Measurements from ENCODE around the gene VASP.

The VASP gene

DNA sequence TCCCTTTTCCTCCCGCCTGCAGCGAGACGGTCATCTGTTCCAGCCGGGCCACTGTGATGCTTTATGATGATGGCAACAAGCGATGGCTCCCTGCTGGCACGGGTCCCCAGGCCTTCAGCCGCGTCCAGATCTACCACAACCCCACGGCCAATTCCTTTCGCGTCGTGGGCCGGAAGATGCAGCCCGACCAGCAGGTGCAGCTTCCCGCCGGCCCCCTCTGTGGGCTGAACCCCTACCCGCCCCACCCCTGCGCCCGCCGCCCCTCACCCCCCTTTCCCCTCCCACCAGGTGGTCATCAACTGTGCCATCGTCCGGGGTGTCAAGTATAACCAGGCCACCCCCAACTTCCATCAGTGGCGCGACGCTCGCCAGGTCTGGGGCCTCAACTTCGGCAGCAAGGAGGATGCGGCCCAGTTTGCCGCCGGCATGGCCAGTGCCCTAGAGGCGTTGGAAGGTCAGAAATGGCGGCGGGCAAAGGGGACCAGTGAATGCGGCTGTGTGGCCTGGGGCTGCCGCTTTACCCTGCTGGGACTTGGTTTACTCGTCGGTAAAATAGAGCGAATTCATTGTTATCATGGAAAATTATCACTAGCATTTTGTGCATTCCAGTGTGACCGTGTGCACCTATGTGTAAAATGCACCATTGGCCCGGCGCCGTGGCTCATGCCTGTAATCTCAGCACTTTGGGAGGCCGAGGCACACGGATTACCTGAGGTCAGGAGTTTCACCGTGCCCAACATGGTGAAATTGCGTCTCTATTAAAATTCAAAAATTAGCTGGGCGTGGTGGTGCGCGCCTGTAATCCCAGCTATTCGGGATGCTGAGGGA, 10.6 kb downstream of the VASP start:
- DNase-seq, result no peak

- DNase-seq, result no peak
Observed at GRCh38 chr19:45518469-45518826, 11.2 kb downstream of the VASP start.

GRCh38 chr19:45522010-45522941, 15.0 kb downstream of the VASP start:
- DNase-seq, result no peak

GRCh38 chr19:45523642-45524256, 16.5 kb downstream of the VASP start:
- peak; percentile 75 for DNase-seq

GRCh38 chr19:45524575-45525129, 17.4 kb downstream of the VASP start:
- no peak for DNase-seq

GRCh38 chr19:45526143-45526542, 18.9 kb downstream of the VASP start:
- no peak for DNase-seq

GRCh38 chr19:45526971-45527370, 19.7 kb downstream of the VASP start:
- no peak for DNase-seq

- DNase-seq, result no peak
Observed at GRCh38 chr19:45527731-45528130, 20.5 kb downstream of the VASP start.

DNA sequence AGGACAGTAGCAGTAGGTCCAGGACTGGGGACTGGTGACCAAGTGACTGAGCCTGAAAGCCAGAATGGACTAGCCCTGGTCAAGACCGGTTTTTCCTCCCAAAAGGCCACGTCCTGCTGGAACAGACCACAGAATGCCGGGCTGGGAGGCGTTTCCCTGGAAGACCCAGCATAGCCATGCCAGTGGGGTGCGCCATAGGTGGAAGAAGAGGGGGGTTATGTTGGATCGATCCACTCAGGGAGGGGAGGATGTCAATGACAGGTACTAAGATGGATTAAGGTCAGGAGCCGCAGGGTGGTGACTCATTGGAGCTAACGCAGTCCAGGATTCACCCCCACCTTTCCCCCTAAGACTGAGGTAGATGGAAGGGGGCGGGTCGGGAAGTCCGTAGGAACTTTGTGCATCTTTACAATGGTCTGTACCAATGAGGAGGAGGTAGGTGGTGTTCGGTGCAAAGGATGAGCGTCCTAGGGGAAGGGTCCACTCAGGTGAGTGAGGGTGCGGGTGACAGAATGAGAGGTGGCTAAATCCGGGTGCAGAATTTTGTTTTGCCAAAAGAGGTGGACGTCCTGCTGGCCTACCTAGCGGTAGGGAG, 21.0 kb downstream of the VASP start:
- DNase-seq, result no peak

GRCh38 chr19:45528744-45529419, 21.6 kb downstream of the VASP start:
- DNase-seq, result peak; percentile 33

DNA sequence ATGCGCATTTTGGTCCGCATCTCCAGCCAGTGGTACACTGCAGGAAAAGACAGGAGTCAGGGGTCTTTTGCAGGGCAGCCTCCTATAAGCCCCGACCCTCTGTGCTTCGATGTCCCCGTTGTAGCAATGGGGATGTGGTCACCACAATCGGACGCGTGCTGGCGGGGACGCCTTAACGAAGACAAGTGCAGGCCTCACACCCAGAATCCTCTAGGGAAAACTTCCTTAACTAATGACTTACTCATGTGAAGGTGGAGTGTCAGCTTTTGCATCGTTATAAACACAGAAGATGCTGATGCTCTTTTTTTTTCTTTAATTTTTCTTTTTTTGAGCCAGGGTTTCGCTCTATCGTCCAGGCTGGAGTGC, 22.1 kb downstream of the VASP start:
- no peak for DNase-seq

GRCh38 chr19:45531349-45531748, 24.1 kb downstream of the VASP start:
- DNase-seq, result no peak

DNA sequence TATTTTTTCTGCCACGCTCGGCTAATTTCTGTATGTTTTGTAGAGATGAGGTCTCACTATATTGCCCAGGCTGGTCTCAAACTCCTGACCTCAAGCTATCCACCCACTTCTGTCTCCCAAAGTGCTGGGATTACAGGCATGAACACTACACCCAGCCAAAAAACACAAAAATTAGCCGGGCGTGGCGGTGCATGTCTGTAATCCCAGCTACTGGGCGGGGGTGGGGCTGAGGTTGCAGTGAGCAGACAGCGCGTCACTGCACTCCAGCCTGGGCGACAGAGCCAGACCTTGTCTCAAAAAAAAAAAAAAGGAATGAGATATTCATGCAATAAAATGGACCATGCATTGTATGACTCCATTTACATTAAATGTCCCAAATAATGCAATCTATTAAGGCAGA, 32.2 kb downstream of the VASP start:
- no peak for DNase-seq

GRCh38 chr19:45542234-45542668, 35.0 kb downstream of the VASP start:
- no peak for DNase-seq

DNA sequence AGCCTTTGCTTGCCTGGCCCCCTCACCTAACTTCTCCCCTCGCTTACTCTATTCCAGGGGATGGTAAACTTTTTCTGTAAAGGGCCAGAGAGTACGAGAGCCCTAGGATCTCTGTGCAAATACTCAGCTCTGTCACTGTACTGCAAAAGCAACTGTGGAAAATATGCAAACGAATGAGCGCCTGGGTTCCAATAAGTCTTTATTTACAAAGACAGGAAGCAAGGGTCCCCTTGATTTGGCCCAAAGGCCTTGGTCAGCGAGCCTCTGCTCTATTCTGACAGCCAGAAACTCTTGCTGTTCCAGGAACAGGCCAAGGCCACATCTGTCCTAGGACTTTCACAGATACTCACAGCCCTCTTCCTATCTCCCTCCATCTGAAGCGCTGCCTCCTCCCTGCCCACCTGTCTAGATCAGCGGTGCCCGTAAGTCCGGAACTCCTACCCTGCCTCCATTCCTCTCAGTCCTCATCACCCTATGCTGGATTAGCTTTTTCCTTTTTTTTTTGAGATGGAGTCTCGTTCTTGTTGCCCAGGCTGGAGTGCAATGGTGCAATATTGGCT, 40.0 kb downstream of the VASP start:
- DNase-seq, result no peak

DNA sequence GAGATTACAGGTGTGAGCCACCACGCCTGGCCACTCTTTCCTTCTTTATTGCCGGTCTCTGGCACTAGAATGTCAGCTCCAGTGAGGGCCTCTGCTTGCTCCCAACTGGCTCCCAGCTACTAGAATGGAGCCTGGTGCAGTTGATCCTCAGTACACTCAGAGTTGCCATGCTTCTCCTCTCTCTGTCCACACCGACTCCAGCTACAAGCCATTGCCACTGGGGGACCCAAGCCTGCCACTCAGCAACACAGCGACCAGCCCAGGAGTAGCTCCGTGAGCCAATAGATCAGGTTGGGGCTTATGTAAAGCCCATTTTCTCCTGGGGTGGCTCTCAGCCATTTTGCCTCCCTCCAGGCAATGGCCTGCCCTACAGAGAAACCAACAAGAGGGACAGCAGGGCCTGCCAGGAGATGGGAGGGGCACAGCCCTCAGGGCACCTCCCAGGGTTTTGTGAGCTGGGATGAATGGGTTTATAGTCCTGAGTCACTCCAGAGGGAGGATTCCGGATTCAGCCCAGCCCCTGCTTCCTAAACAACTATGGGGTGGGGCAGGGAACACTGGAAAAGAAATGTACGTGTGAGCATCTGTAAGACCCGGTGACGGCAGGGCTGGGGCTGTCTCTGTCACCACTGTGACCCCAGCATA, 40.8 kb downstream of the VASP start:
- no peak for DNase-seq

GRCh38 chr19:45553464-45553863, 46.2 kb downstream of the VASP start:
- DNase-seq, result no peak

DNA sequence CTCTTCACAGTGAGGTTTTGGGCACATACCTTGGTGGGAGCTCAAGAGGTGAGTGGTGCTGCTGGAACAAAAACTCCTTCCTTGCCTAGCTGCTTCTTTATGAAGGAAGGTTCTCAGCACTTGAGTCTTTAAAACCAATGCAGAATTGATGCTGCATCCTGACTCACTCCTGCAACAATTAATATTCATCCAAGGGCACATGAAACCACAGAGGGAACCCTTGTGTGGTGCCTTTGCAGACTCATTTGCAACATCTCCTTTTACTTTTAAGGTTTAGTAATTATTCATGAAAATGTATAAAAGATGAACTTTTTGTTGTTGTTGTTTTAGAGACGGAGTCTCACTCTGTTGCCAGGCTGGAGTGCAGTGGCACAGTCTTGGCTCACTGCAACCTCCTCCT, 47.2 kb downstream of the VASP start:
- DNase-seq, result no peak

DNA sequence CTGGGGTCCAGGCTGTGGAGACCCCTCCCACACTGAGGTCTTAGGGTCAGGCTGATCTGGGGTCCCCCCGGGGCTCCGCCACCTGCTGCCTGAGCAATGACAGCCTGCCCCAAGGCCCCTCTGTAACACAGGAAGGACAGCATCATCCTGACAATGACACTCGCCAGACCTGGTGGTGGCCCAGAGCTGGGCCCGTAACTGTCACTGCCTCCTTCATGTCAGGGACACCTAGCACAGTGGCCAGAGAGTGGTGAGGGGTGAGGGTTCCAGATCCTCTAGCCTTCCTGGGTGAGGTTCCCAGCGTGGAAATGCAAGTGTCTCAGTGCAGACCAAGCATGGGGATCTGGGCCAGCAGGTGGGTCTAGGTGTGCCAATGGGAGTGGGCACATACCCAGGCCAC, 49.6 kb downstream of the VASP start:
- DNase-seq, result no peak

DNA sequence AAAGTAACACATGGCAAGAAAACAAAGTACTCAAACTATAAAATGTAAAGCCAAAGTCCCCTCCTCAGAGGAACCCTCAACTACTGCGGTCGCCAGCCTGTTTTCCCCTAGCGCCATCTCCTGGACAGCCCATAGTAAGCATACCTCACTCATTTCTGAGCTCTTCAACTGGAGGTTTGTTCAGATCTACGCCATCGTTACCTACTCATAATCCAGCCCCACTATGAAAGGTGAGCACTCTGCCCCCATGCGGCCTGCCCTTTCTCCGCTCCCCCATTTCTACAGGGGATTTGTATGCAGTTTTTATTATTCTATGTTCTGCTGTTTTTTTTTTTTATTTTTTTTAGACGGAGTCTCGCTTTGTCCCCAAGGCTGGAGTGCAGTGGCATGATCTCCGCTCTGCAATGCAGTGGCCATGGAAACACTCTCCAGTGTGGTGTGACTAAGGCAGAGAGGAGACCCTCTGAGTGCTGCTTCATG, 51.2 kb downstream of the VASP start:
- peak; percentile 65 for DNase-seq

- no peak for DNase-seq
Observed at GRCh38 chr19:45560038-45560437, 52.8 kb downstream of the VASP start.

Data from activated T-cell treated with anti-CD3 and anti-CD28 coated beads, Interleukin-2, amount 50 U/mL, for 1 hour (primary cell).